ENCODE measurements around the gene S100G.

DNA sequence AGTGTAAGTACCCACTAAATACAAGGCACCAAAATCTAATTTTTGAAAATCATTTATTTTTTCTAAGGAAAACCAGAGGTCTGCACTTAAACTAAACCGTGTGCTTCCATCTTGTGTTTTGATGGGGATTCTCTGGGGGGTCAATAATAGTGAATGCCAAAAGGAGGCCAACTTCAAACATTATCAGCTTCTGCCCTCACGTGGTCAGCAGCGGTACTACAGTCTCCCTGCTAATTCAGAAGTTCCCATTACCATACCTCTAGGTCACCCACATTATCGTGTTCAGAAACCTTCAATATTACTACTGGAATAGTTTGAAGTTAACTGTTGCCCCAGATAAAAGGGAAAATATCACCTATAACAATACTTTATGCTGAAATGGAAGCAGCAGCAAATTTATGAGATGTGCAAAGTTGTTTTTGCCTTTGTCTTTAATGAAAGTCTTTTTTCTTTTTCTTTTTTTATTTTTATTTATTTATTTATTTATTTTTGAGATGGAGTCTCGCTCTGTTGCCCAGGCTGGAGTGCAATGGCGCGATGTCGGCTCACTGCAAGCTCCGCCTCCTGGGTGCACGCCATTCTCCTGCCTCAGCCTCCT is 45.2 kb downstream of the S100G start:
- TF ChIP-seq, protein P1, sequence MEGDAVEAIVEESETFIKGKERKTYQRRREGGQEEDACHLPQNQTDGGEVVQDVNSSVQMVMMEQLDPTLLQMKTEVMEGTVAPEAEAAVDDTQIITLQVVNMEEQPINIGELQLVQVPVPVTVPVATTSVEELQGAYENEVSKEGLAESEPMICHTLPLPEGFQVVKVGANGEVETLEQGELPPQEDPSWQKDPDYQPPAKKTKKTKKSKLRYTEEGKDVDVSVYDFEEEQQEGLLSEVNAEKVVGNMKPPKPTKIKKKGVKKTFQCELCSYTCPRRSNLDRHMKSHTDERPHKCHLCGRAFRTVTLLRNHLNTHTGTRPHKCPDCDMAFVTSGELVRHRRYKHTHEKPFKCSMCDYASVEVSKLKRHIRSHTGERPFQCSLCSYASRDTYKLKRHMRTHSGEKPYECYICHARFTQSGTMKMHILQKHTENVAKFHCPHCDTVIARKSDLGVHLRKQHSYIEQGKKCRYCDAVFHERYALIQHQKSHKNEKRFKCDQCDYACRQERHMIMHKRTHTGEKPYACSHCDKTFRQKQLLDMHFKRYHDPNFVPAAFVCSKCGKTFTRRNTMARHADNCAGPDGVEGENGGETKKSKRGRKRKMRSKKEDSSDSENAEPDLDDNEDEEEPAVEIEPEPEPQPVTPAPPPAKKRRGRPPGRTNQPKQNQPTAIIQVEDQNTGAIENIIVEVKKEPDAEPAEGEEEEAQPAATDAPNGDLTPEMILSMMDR (IDR thresholded peaks at IDR 0.05; ENCODE audit: borderline replicate concordance, extremely low read depth, low read length, poor library complexity, severe bottlenecking) = peak; percentile 82
- TF ChIP-seq EZH2 (IDR thresholded peaks at IDR 0.05; ENCODE audit: borderline replicate concordance, low read depth, low read length, severe bottlenecking) = no peak

Data from DND-41 (cell line).